RWPE2 (cell line): Measurements from ENCODE around the gene RGL2.

Experiments
- ATAC-seq: fragments of 200-7000 bp; cut with Tn5 transposase; 3 replicates; pipeline ENCODE4 v1.9.1; 2021; ENCODE audit warnings: low read depth
- DNase-seq: peaks from one replicate; pipeline ENCODE4 v3.0.0-alpha.2; 2020; ENCODE audit warnings: low spot score
- H3K27ac ChIP-seq: fragments of 450-650 bp; 2 replicates; pipeline ENCODE4 v1.5.1; 2017; ENCODE audit warnings: mild to moderate bottlenecking; ENCODE audit not compliant: poor library complexity, severe bottlenecking
- H3K27me3 ChIP-seq: fragments of 250-450 bp; sonication (Bioruptor Pico); 2 replicates; pipeline ENCODE4 v1.5.1; 2021; ENCODE audit warnings: mild to moderate bottlenecking, moderate library complexity; ENCODE audit not compliant: insufficient read depth, poor library complexity, severe bottlenecking
- H3K36me3 ChIP-seq: fragments of 250-450 bp; sonication (Bioruptor Pico); 2 replicates; pipeline ENCODE4 v1.5.1; 2020; ENCODE audit warnings: low read depth, mild to moderate bottlenecking, moderate library complexity
- H3K4me1 ChIP-seq: fragments of 250-450 bp; sonication (Bioruptor Pico); 2 replicates; pipeline ENCODE4 v1.5.1; 2021; ENCODE audit warnings: mild to moderate bottlenecking, moderate library complexity; ENCODE audit not compliant: insufficient read depth, poor library complexity, severe bottlenecking
- H3K4me3 ChIP-seq: fragments of 250-450 bp; sonication (Bioruptor Pico); 2 replicates; pipeline ENCODE4 v1.5.1; 2021; ENCODE audit warnings: mild to moderate bottlenecking, moderate library complexity; ENCODE audit not compliant: severe bottlenecking
- H3K9me3 ChIP-seq: fragments of 250-450 bp; sonication (Bioruptor Pico); 2 replicates; pipeline ENCODE4 v1.5.1; 2021; ENCODE audit warnings: mild to moderate bottlenecking, moderate library complexity; ENCODE audit not compliant: severe bottlenecking
- TF ChIP-seq, protein P1 (sequence below): fragments of 450-650 bp; IDR thresholded peaks from one replicate; pipeline ENCODE4 v1.5.1; 2017; ENCODE audit warnings: mild to moderate bottlenecking, moderate library complexity; ENCODE audit not compliant: poor library complexity, severe bottlenecking

Gene RGL2

DNA sequence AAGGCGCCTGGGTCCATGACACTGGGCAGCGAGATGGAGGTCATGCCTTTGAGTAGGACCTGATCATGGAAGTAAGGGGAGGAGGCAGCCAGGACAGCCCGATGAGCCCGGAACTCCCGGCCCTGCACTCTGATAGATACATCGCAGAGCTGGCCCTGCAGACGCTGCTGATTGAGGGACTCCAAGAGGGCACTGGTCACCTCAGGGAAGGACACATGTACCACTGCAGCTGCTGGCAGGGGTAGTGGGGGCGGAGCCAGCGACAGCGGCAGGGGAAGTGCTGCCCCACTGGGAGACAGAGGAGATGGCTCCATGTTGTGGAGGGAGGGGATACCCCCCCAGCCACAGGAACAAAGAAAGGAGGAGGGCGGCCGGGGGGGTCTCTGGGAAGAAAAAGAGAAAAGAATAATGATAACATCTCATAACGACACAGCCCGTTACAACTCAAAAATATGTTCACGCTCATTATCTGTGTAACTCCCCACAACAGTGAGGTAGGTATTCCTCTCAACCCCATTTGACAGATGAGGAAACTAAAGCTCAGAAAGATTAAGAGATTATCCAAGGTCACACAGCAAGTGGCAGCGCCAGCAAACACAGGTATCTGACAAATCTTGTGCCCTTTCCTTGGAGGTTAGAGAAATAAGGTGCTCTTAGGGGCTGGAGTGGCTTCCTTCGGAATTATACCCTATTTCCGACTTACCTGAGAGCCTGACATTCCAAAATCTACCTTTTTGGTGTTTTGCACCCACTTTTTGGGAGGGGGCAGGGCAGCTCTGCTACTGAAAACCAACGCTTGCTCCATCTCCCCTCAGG is 18.1 kb upstream of the RGL2 start:
- Histone ChIP-seq H3K4me1 (peaks cover 29% of the 10 kb centered on the region), H3K27me3 (no peaks in the 10 kb centered on the region), H3K9me3 (no peaks in the 10 kb centered on the region), H3K27ac (peak overlapping the region; percentile 82), H3K36me3 (peaks cover 39% of the 10 kb centered on the region), H3K4me3 (peak overlapping the region; percentile 11)
- TF ChIP-seq, protein P1, sequence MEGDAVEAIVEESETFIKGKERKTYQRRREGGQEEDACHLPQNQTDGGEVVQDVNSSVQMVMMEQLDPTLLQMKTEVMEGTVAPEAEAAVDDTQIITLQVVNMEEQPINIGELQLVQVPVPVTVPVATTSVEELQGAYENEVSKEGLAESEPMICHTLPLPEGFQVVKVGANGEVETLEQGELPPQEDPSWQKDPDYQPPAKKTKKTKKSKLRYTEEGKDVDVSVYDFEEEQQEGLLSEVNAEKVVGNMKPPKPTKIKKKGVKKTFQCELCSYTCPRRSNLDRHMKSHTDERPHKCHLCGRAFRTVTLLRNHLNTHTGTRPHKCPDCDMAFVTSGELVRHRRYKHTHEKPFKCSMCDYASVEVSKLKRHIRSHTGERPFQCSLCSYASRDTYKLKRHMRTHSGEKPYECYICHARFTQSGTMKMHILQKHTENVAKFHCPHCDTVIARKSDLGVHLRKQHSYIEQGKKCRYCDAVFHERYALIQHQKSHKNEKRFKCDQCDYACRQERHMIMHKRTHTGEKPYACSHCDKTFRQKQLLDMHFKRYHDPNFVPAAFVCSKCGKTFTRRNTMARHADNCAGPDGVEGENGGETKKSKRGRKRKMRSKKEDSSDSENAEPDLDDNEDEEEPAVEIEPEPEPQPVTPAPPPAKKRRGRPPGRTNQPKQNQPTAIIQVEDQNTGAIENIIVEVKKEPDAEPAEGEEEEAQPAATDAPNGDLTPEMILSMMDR, result no peak
- DNase-seq (no peak), ATAC-seq (no peak)

DNA sequence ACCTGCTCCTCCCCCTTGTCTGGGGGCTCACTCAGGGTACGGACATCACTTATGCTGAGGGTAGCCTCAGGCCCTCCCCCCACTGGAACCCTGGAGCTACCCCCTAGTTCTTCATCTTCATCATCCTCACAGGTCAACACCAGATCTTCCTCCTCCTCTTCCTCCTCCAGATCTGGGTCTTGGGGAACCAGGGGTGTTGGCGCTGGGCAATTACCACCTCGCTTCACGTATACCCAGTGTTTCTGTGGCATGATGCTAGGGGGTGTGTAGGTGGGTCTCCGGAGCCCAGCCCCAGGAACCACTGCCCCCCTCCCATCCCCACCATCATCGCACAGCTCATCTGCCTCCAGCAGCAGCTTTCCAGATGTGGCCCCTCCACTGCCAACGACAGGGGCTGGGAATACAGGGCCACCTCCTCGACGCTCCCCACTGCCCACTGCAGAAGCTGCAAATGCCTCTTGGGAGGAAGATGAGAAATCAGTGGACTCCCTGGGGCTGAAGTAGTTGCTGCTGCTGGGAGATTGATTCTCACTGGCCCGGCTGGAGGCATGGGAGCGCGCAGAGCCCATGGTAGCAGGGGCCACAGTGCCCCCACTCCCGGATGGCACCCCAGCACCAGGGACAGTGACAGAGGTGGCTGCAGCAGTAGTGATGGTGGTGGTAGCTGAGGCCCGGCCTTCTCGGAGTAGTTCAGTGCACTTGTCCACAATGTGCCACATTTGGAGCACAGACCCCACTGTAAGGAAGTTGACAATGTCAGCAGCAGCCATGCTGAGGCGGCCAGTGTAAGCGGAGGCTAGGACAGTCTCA is 17.3 kb upstream of the RGL2 start:
- Histone ChIP-seq H3K27me3 (no peaks in the 10 kb centered on the region), H3K4me1 (peaks cover 21% of the 10 kb centered on the region), H3K4me3 (no peak overlapping the region), H3K9me3 (no peaks in the 10 kb centered on the region), H3K27ac (no peak overlapping the region), H3K36me3 (peaks cover 43% of the 10 kb centered on the region)
- TF ChIP-seq, protein P1, result no peak
- ATAC-seq (no peak), DNase-seq (no peak)

DNA sequence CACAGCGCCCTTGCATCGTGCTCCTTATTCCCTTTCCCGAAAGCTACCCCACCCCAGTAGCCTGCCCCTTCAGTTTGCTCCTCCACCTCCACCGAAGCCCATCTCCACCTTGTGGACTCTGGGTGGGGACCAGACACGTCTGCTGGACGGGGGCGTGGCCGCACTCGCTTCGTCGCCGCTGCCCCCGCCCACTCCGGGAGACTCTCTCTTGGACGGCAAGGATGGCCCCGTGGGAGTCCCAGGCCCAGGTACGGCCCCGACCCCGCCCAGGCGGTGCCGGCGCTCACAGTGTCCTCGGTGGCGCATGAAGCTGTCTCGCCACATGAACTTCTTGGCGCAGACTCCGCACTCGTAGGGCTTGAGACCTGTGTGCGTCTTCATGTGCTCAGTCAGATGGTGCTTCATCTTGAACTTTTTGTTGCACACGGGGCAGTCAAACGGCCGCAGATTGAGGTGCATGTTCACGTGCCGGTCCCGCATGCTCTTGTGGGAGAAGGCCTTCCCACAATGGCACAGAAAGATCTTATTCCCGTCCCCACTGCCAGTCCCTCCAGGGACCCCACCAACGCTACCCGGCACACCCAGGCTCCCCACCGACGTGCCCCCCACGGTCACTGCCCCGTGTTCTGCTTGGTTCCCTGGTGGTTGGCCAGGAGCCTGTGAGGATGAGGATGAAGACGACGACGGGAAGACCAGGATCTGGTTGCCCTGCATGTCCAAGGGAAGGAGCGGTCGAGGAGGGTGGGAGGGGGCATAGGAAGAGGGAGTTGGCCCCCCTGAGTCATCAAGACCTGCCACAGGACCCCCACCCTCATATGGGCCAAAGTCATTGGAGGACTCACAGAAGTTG is 16.4 kb upstream of the RGL2 start:
- ATAC-seq, result no peak
- H3K27ac ChIP-seq, result peak overlapping the region; percentile 87
- H3K27me3 ChIP-seq, result no peaks in the 10 kb centered on the region
- H3K36me3 ChIP-seq, result peaks cover 40% of the 10 kb centered on the region
- peaks cover 13% of the 10 kb centered on the region for H3K4me1 ChIP-seq
- H3K9me3 ChIP-seq, result no peaks in the 10 kb centered on the region
- no peak for DNase-seq
- peak overlapping the region; percentile 69 for H3K4me3 ChIP-seq
- TF ChIP-seq, protein P1, result no peak

DNA sequence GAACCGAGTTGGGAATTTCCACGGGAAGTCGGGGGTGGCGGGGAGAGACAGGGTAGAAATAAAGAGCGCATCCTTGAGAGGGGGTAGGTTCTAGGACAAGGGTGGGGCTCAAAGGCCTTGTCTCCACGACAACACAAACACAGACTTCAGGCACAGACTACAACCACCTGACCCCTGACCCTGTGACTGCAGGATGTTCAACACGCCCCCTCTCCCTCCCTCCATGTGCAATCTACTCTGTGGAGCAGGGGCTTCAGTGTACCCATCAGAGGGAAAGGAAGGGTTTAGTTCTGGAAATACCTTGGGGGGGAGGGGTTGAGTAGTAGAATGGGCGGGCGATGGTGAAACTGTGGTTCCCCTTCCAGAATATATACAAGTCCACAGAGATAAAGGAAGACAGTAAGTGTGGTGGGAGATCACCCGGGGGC is 15.8 kb upstream of the RGL2 start:
- peaks cover 39% of the 10 kb centered on the region for H3K36me3 ChIP-seq
- H3K4me1 ChIP-seq, result peaks cover 10% of the 10 kb centered on the region
- ATAC-seq (peak; percentile 11; the same call in 2 of the 3 replicates), DNase-seq (no peak)
- TF ChIP-seq, protein P1, result no peak
- H3K4me3 ChIP-seq, result peak overlapping the region; percentile 69
- H3K27me3 ChIP-seq, result no peaks in the 10 kb centered on the region
- no peaks in the 10 kb centered on the region for H3K9me3 ChIP-seq
- H3K27ac ChIP-seq, result peak overlapping the region; percentile 87
